BJ (cell line): ENCODE data around the gene ZNF28. TPM values are rescaled to one million over a fixed set of nuclear protein-coding genes. Genes with fewer than 3 reads are reported as not detected.

Experiments used
- CTCF ChIA-PET: fragments of 350-600 bp; formaldehyde crosslinking; extraction: SDS; loops from one replicate; lab custom pipeline; 2021; ENCODE audit warnings: antibody characterized with exemption, inconsistent platforms; lab: Yijun Ruan, JAX
- POLR2A ChIA-PET: fragments of 300-600 bp; sonication (Branson Sonifier 250); formaldehyde crosslinking; extraction: SDS; loops from one replicate; lab custom pipeline; 2021; ENCODE audit warnings: antibody characterized with exemption; lab: Charles Lee
- DNase-seq: peaks from one replicate; pipeline ENCODE4 v3.0.0-alpha.2; 2011; ENCODE audit warnings: low read depth
- H3K27me3 ChIP-seq: 2 replicates; pipeline ENCODE4 v1.6.0; 2011; ENCODE audit warnings: low read length; ENCODE audit not compliant: control insufficient read depth, insufficient read depth
- H3K36me3 ChIP-seq: 2 replicates; pipeline ENCODE4 v1.5.1; 2011; ENCODE audit warnings: low read length; ENCODE audit not compliant: control insufficient read depth, insufficient read depth
- H3K4me3 ChIP-seq: 2 replicates; pipeline ENCODE4 v1.5.1; 2011; ENCODE audit warnings: low read depth, mild to moderate bottlenecking, control low read depth, low read length
- CTCF ChIP-seq: IDR thresholded peaks from 2 replicates; pipeline ENCODE4 v1.5.1; 2011; ENCODE audit warnings: low read depth, mild to moderate bottlenecking, control low read depth, inconsistent platforms, low read length, moderate library complexity; ENCODE audit not compliant: insufficient read depth
- polyA plus RNA-seq: library from polyadenylated mRNA; depleted of rRNA; stranded (reverse); fragments of >200 nt; gene quantifications from 2 replicates; pipeline ENCODE4 v1.2.3, GENCODE V29; 2011; rRNA removed

The ZNF28 gene
- polyA plus RNA-seq, 1 experiment = 6.4 TPM

- CTCF ChIA-PET = interaction anchor here (0.9 to 1.3 kb wide), 2 partner anchors 14 to 501 kb away, joined by 3 to 4 read pairs; no protein-coding TSS in a partner anchor
These were observed 71.7 kb downstream of the ZNF28 start for GRCh38 chr19:52749780-52750179.

GRCh38 chr19:52748336-52748950, 73.0 kb downstream of the ZNF28 start:
- Histone ChIP-seq H3K36me3 (no peaks in the 10 kb centered on the region), H3K27me3 (no peaks in the 10 kb centered on the region), H3K4me3 (no peak overlapping the region)
- POLR2A ChIA-PET = no interaction called here
- TF ChIP-seq CTCF = peak; percentile 38
- no peak for DNase-seq
- CTCF ChIA-PET = interaction anchor here (0.9 to 2.4 kb wide), 3 partner anchors 13 to 500 kb away, joined by 3 to 8 read pairs (median 4); no protein-coding TSS in a partner anchor

More at GRCh38 chr19:52749780-52750179, 71.7 kb downstream of the ZNF28 start:
- TF ChIP-seq CTCF = no peak
- H3K36me3 ChIP-seq = no peaks in the 10 kb centered on the region
- DNase-seq = no peak
- POLR2A ChIA-PET = no interaction called here
- no peak overlapping the region for H3K4me3 ChIP-seq
- H3K27me3 ChIP-seq = no peaks in the 10 kb centered on the region

Other genes with a start within 250 kb of the ZNF28 start
- gene ZNF83, start 183.3 kb downstream of the ZNF28 start, polyA plus RNA-seq = 23.7 and 36.1 TPM in 2 replicates
- 2.4 and 3.8 TPM in 2 replicates for gene ZNF611, start 86.6 kb downstream of the ZNF28 start, polyA plus RNA-seq
- 3.0 and 3.6 TPM in 2 replicates for gene ZNF600, start 34.8 kb downstream of the ZNF28 start, polyA plus RNA-seq
- gene ZNF468, start 36.0 kb upstream of the ZNF28 start, polyA plus RNA-seq = 11.1 and 13.8 TPM in 2 replicates
- gene ZNF320, start 76.0 kb upstream of the ZNF28 start, polyA plus RNA-seq = 7.9 and 8.4 TPM in 2 replicates
- gene ZNF888, start 101.8 kb upstream of the ZNF28 start, polyA plus RNA-seq = 1.1 and 1.9 TPM in 2 replicates
- 1.9 and 3.0 TPM in 2 replicates for gene ZNF816, start 141.2 kb upstream of the ZNF28 start, polyA plus RNA-seq
- gene ERVV-1, start 192.3 kb upstream of the ZNF28 start, polyA plus RNA-seq = not detected in 2 replicates
- gene ERVV-2, start 223.1 kb upstream of the ZNF28 start, polyA plus RNA-seq = not detected in 2 replicates